A673 (cell line): ENCODE data around the gene ATP6V1D.

Experiments used
- CTCF ChIP-seq: fragments of 300-800, 200-600 bp; sonication (generic); conservative IDR thresholded peaks from 2 replicates; pipeline ENCODE4 v1.5.1; 2017; ENCODE audit warnings: low read depth, mild to moderate bottlenecking, antibody characterized with exemption, low read length, moderate library complexity, mixed read lengths
- EZH2 ChIP-seq: fragments of 200-600 bp; sonication (generic); IDR thresholded peaks from 2 replicates; pipeline ENCODE4 v1.6.1; 2017; ENCODE audit warnings: borderline replicate concordance, low read depth, mild to moderate bottlenecking, mixed read lengths, antibody characterized with exemption, low read length; ENCODE audit not compliant: poor library complexity, severe bottlenecking

- TF ChIP-seq CTCF: no peak
- no peak for TF ChIP-seq EZH2
Measured at GRCh38 chr14:67393689-67394088, 34.1 kb upstream of the ATP6V1D start.
